Fibroblast of pulmonary artery (primary cell): ENCODE measurements around the gene CRHR1.

ENCODE experiments used
- DNase-seq: peaks from one replicate; pipeline ENCODE4 v3.0.0-alpha.2; 2010; ENCODE audit warnings: low read depth
- H3K4me3 ChIP-seq: replicated peaks from 2 replicates; pipeline ENCODE4 v1.5.1; 2011; ENCODE audit warnings: low read depth, mild to moderate bottlenecking, control low read depth, low read length, moderate library complexity
- CTCF ChIP-seq: IDR thresholded peaks from 2 replicates; pipeline ENCODE4 v1.5.1; 2011; ENCODE audit warnings: mild to moderate bottlenecking, control low read depth, low read length, inconsistent platforms; ENCODE audit errors: missing control alignments

Gene CRHR1

GRCh38 chr17:45780921-45781320, 3.2 kb upstream of the CRHR1 start:
- DNase-seq: no peak
- no peak for TF ChIP-seq CTCF
- no peak overlapping the region for H3K4me3 ChIP-seq

DNA sequence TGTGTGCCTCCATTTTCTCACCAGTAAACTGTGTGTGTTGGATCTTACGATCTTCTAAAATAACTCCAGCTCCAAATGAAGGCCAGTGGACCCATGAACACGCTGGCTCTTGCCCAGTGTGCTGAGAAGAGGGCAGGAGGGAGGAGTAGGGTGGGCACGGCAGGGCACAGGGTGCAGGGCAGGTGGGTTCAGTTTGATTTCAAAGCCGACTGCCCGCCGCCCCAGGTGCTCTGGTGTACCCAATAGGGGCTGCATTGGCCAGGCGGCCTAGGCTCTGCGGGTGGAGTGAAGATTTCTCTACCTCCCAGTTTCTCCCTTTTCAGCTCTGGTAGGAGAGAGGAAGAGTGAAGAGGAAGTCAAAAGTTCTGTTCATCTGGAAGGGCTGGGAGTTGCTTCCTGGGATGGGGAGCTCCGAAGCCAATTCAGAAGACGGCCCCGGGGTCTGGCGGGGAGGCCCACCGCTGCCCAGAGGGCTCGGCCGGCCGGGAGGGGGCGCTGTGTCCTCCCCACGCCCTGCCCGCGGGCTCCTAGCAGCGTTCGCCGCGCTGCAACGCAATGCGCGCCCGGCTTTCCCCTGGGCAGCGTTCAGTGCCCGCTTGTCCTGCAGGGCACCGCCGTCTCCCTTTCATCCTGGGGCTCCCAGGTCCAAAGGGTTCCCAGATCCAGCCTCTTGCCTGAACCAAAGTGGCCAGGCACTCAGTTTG, 1.1 kb upstream of the CRHR1 start:
- H3K4me3 ChIP-seq: no peak overlapping the region
- no peak for DNase-seq

DNA sequence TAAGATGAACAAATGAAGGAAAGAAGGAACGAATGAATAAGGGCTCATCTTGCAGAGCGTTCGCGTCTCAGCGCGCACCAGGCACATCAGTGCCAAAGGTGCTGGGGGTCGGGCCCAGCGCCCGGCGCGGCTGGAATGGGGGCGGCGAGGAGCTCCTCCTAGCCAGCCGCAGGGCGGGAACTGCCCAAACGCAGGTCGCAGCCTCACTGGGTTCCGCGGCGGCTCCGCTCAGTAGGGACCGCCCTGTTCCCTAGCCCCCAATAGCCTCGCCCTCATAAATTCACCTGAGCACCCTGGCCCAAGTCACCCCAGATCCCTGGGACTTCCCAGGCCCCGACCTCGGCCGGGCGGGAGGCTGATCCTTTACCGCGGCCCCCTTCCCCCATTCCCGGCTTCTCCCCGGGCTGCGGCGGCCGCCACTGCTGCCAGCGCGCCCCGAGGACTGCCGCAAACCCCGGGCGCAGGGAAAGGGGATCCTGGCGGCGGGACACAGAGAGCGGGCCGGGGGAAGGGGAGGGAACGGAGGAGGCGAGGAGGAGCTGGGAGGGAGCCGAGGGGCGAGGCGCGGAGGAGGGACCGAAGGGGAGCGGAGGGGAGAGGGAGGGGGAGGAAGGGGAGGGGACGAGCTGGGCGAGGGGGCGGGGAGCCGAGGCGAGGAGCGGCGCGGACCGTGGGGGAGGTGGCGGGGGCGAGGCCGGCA, 377 bp upstream of the CRHR1 start:
- no peak for TF ChIP-seq CTCF
- H3K4me3 ChIP-seq: no peak overlapping the region
- no peak for DNase-seq

More for the DNA sequence above, 1.1 kb upstream of the CRHR1 start:
- no peak for TF ChIP-seq CTCF

- peak overlapping the region; percentile 14 for H3K4me3 ChIP-seq
- no peak for TF ChIP-seq CTCF
- no peak for DNase-seq
Measured at GRCh38 chr17:45784741-45785479, 790 bp downstream of the CRHR1 start.

DNA sequence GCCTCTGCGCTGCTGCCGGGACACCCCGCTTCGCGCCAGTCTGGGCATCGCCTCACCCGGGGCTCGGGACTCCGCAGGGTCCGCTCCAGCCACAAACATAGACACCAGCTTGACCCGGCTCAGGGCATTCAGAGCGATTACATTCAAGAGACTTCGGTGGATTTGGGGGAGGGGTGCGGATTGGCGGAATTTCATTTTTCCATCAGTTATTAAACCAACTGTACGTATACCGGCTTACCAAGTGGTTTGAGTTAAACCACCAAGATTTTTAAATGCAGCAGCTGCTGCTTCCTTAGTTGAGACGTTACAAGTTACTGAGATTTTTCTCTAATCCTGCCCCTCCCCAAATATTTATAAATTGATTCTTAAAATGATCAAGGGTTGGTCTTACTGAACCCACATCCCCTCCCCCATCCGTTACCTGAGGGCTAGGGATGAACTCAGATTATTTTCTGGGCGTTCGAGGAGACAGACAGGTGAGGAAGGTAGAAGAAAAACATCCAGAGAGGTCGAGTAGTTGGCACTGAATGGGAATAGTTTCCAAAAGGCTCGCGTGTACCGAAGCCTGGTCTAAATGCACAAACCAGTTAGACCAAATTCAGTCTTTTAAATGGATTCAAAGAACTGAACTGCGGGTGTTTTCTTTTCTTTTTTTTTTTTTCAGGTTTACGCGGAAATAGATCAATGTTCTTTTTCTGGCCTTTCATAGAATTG, 1.5 kb downstream of the CRHR1 start:
- TF ChIP-seq CTCF: no peak

DNA sequence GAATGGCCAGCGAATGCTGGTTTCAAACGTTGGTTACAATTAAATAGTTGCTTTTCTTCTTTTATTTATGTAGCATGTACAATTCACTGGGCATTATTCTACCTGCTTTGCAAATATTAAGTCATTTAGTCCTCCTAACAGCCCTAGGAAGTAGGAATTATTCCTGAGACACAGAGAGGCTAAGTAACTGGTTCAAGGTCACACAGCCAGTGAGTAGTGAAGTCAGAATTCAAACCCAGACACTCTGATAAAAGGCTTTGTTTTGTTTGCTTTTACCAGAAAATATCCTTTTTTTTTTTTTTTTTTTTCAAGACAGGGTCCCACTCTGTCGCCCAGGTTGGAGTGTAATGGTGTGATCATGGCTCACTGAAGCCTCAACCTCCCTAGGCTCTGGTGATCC, 2.2 kb downstream of the CRHR1 start:
- no peak for TF ChIP-seq CTCF
- no peak for DNase-seq
- no peak overlapping the region for H3K4me3 ChIP-seq

More for the DNA sequence above, 1.5 kb downstream of the CRHR1 start:
- DNase-seq: no peak
- no peak overlapping the region for H3K4me3 ChIP-seq
